Retinal pigment epithelial cell (primary cell): ENCODE data around the gene CEACAM1.
"Not testable (repeated sequence)": the region's sequence is repeated elsewhere in the genome, so short reads cannot be mapped to it uniquely, and the experiment has no call there.

Source experiments
- DNase-seq: peaks from one replicate; pipeline ENCODE4 v3.0.0-alpha.2; 2010; ENCODE audit warnings: low read depth
- H3K4me3 ChIP-seq: 2 replicates; pipeline ENCODE4 v1.5.1; 2011; ENCODE audit warnings: mild to moderate bottlenecking, low read length, control low read depth, moderate library complexity
- CTCF ChIP-seq: conservative IDR thresholded peaks from 2 replicates; pipeline ENCODE4 v1.5.1; 2011; ENCODE audit warnings: low read depth, low read length, control low read depth, inconsistent platforms

CEACAM1 gene

GRCh38 chr19:42496460-42497133, 31.7 kb downstream of the CEACAM1 start:
- H3K4me3 ChIP-seq: no peak overlapping the region
- DNase-seq: no peak
- no peak for TF ChIP-seq CTCF

- no peak for TF ChIP-seq CTCF
- no peak for DNase-seq
- no peak overlapping the region for H3K4me3 ChIP-seq
Measured at GRCh38 chr19:42495663-42496062, 32.6 kb downstream of the CEACAM1 start.

GRCh38 chr19:42494321-42494720, 34.0 kb downstream of the CEACAM1 start:
- TF ChIP-seq CTCF: no peak
- DNase-seq: no peak
- no peak overlapping the region for H3K4me3 ChIP-seq

GRCh38 chr19:42488783-42489521, 39.3 kb downstream of the CEACAM1 start:
- no peak for TF ChIP-seq CTCF
- no peak for DNase-seq
- H3K4me3 ChIP-seq: no peak overlapping the region

GRCh38 chr19:42487798-42488178, 40.5 kb downstream of the CEACAM1 start:
- TF ChIP-seq CTCF: no peak
- no peak overlapping the region for H3K4me3 ChIP-seq
- no peak for DNase-seq

GRCh38 chr19:42487032-42487797, 41.1 kb downstream of the CEACAM1 start:
- no peak for TF ChIP-seq CTCF
- DNase-seq: no peak
- no peak overlapping the region for H3K4me3 ChIP-seq

GRCh38 chr19:42485036-42485435, 43.2 kb downstream of the CEACAM1 start:
- not testable (repeated sequence) for H3K4me3 ChIP-seq, DNase-seq
